ENCODE results near the gene STAG2.

- TF ChIP-seq POLR2AphosphoS5 (IDR thresholded peaks at IDR 0.05) = no peak
- TF ChIP-seq CTCF (IDR thresholded peaks at IDR 0.05) = no peak
- TF ChIP-seq POLR2A (IDR thresholded peaks at IDR 0.05) = no peak
Observed at GRCh38 chrX:124087000-124087746, 125.7 kb downstream of the STAG2 start.
